Immature natural killer cell (primary cell): Measurements from ENCODE around the gene PNPLA3. TPM values are rescaled to one million over a fixed set of nuclear protein-coding genes. Genes with fewer than 3 reads are reported as not detected.

Source experiments
- DNase-seq, 3 donors: peaks; one replicate each; pipeline ENCODE4 v3.0.0; 2022; ENCODE audit warnings: mixed read lengths in 1 of 3
- H3K27ac Mint-ChIP-seq, 6 donors: one replicate each; pipeline ENCODE4 v1.8.0; 2020; ENCODE audit warnings: mixed read lengths in 6 of 6, mild to moderate bottlenecking in 5 of 6, inconsistent platforms in 4 of 6, moderate library complexity in 3 of 6
- H3K27me3 Mint-ChIP-seq, 3 donors: one replicate each; pipeline ENCODE4 v1.8.0; 2020 to 2021; ENCODE audit warnings: low read depth in 3 of 3, mild to moderate bottlenecking in 3 of 3, mixed read lengths in 3 of 3, moderate library complexity in 3 of 3, inconsistent platforms in 1 of 3
- H3K36me3 Mint-ChIP-seq, 3 donors: one replicate each; pipeline ENCODE4 v1.8.0; 2020; ENCODE audit warnings: mixed read lengths in 3 of 3, inconsistent platforms in 2 of 3, mild to moderate bottlenecking in 2 of 3
- H3K4me1 Mint-ChIP-seq, 2 donors: one replicate each; pipeline ENCODE4 v1.8.0; 2020; ENCODE audit warnings: inconsistent platforms in 2 of 2, mild to moderate bottlenecking in 2 of 2, mixed read lengths in 2 of 2, moderate library complexity in 1 of 2
- H3K4me3 Mint-ChIP-seq, 5 donors: one replicate each; pipeline ENCODE4 v1.8.0; 2020; ENCODE audit warnings: mild to moderate bottlenecking in 5 of 5, mixed read lengths in 5 of 5, inconsistent platforms in 3 of 5, moderate library complexity in 3 of 5
- H3K9me3 Mint-ChIP-seq, 6 donors: one replicate each; pipeline ENCODE4 v1.8.0; 2020; ENCODE audit warnings: mild to moderate bottlenecking in 6 of 6, mixed read lengths in 6 of 6, inconsistent platforms in 4 of 6, moderate library complexity in 3 of 6
- polyA plus RNA-seq, 3 donors: library from polyadenylated mRNA; unstranded; fragments of 300-500 nt; fragmentation: Illumina TruSeq; gene quantifications; one replicate each; pipeline ENCODE4 v1.2.3, GENCODE V29; 2021

PNPLA3 gene
- polyA plus RNA-seq, 3 donors from 2014 or later, result not detected

GRCh38 chr22:43884600-43885318 lies 38.8 kb upstream of the PNPLA3 start:
- peak in 2 of 3 donors; percentile 12 to 27 for DNase-seq
- Mint-ChIP-seq H3K9me3 (no peaks in the 10 kb centered on the region), H3K36me3 (no peaks in the 10 kb centered on the region), H3K27me3 (peaks cover 2 to 9% (median 3%) of the 10 kb centered on the region in 3 donors), H3K4me1 (peaks cover 6 to 9% of the 10 kb centered on the region in 2 donors), H3K27ac (no peak overlapping the region), H3K4me3 (peak overlapping the region in 2 of 5 donors; percentile 0 to 26)

GRCh38 chr22:43885319-43885671 lies 38.3 kb upstream of the PNPLA3 start:
- DNase-seq, result no peak
- H3K4me1 Mint-ChIP-seq, result peaks cover 6 to 9% of the 10 kb centered on the region in 2 donors

GRCh38 chr22:43885786-43886185 lies 37.8 kb upstream of the PNPLA3 start:
- Mint-ChIP-seq H3K4me3 (peak overlapping the region in 1 of 5 donors; percentile 48), H3K27ac (no peak overlapping the region), H3K9me3 (no peaks in the 10 kb centered on the region), H3K4me1 (peaks cover 6 to 9% of the 10 kb centered on the region in 2 donors), H3K36me3 (no peaks in the 10 kb centered on the region), H3K27me3 (peaks cover 3 to 9% (median 7%) of the 10 kb centered on the region in 3 donors)
- DNase-seq, result no peak

More at GRCh38 chr22:43885319-43885671, 38.3 kb upstream of the PNPLA3 start:
- H3K36me3 Mint-ChIP-seq, result no peaks in the 10 kb centered on the region
- no peak overlapping the region for H3K27ac Mint-ChIP-seq
- H3K27me3 Mint-ChIP-seq, result peaks cover 3 to 9% (median 5%) of the 10 kb centered on the region in 3 donors
- no peaks in the 10 kb centered on the region for H3K9me3 Mint-ChIP-seq
- H3K4me3 Mint-ChIP-seq, result peak overlapping the region in 2 of 5 donors; percentile 14 to 48

- no peaks in the 10 kb centered on the region for H3K36me3 Mint-ChIP-seq
- no peak for DNase-seq
- H3K4me3 Mint-ChIP-seq, result no peak overlapping the region
- peaks cover 6 to 9% of the 10 kb centered on the region in 2 donors for H3K4me1 Mint-ChIP-seq
- H3K27ac Mint-ChIP-seq, result no peak overlapping the region
- peaks cover 3 to 9% (median 7%) of the 10 kb centered on the region in 3 donors for H3K27me3 Mint-ChIP-seq
- no peaks in the 10 kb centered on the region for H3K9me3 Mint-ChIP-seq
Observed at GRCh38 chr22:43886231-43886630, 37.4 kb upstream of the PNPLA3 start.

GRCh38 chr22:43887391-43887790 lies 36.2 kb upstream of the PNPLA3 start:
- H3K4me3 Mint-ChIP-seq, result no peak overlapping the region
- peaks cover 6 to 9% of the 10 kb centered on the region in 2 donors for H3K4me1 Mint-ChIP-seq
- no peak for DNase-seq
- no peak overlapping the region for H3K27ac Mint-ChIP-seq
- H3K36me3 Mint-ChIP-seq, result no peaks in the 10 kb centered on the region
- H3K9me3 Mint-ChIP-seq, result no peaks in the 10 kb centered on the region
- H3K27me3 Mint-ChIP-seq, result peaks cover 3 to 9% (median 8%) of the 10 kb centered on the region in 3 donors

GRCh38 chr22:43888740-43889139 lies 34.9 kb upstream of the PNPLA3 start:
- Mint-ChIP-seq H3K36me3 (no peaks in the 10 kb centered on the region), H3K27ac (no peak overlapping the region), H3K9me3 (no peaks in the 10 kb centered on the region), H3K4me3 (no peak overlapping the region), H3K27me3 (peaks cover 3 to 11% (median 10%) of the 10 kb centered on the region in 3 donors), H3K4me1 (peaks cover 4 to 9% of the 10 kb centered on the region in 2 donors)
- no peak for DNase-seq

- Mint-ChIP-seq H3K36me3 (no peaks in the 10 kb centered on the region), H3K27ac (no peak overlapping the region), H3K4me3 (no peak overlapping the region), H3K4me1 (peaks cover 4 to 5% of the 10 kb centered on the region in 2 donors), H3K9me3 (no peaks in the 10 kb centered on the region), H3K27me3 (peaks cover 3 to 11% (median 10%) of the 10 kb centered on the region in 3 donors)
- no peak for DNase-seq
Observed at GRCh38 chr22:43889201-43889859, 34.3 kb upstream of the PNPLA3 start.

GRCh38 chr22:43889860-43890253 lies 33.7 kb upstream of the PNPLA3 start:
- H3K4me1 Mint-ChIP-seq, result peaks cover 0 to under 1% of the 10 kb centered on the region in 2 donors
- H3K27me3 Mint-ChIP-seq, result peaks cover 3 to 11% (median 8%) of the 10 kb centered on the region in 3 donors
- no peak overlapping the region for H3K27ac Mint-ChIP-seq
- DNase-seq, result no peak
- H3K36me3 Mint-ChIP-seq, result no peaks in the 10 kb centered on the region
- H3K4me3 Mint-ChIP-seq, result no peak overlapping the region
- H3K9me3 Mint-ChIP-seq, result no peaks in the 10 kb centered on the region

- Mint-ChIP-seq H3K4me3 (no peak overlapping the region), H3K27ac (no peak overlapping the region), H3K9me3 (no peaks in the 10 kb centered on the region), H3K36me3 (no peaks in the 10 kb centered on the region), H3K27me3 (peaks cover 1 to 11% (median 8%) of the 10 kb centered on the region in 3 donors), H3K4me1 (no peaks in the 10 kb centered on the region)
- DNase-seq, result no peak
Observed at GRCh38 chr22:43890901-43891331, 32.7 kb upstream of the PNPLA3 start.

GRCh38 chr22:43891360-43892182 lies 32.0 kb upstream of the PNPLA3 start, which contains the start of gene PNPLA5:
Gene PNPLA5 (minus strand): TSS chr22:43892013. CDS start chr22:43891880, 133 bp downstream.
- Mint-ChIP-seq H3K4me1 (no peaks in the 10 kb centered on the region), H3K27me3 (peaks cover 1 to 10% (median 8%) of the 10 kb centered on the region in 3 donors), H3K4me3 (no peak within 1 kb of the TSS), H3K36me3 (no peaks in the 10 kb centered on the region), H3K27ac (no peak within 1 kb of the TSS), H3K9me3 (no peaks in the 10 kb centered on the region)
- DNase-seq, result no peak

- H3K27me3 Mint-ChIP-seq, result peaks cover 3 to 10% (median 8%) of the 10 kb centered on the region in 3 donors
- no peaks in the 10 kb centered on the region for H3K9me3 Mint-ChIP-seq
- no peak for DNase-seq
- H3K36me3 Mint-ChIP-seq, result no peaks in the 10 kb centered on the region
- no peaks in the 10 kb centered on the region for H3K4me1 Mint-ChIP-seq
- H3K27ac Mint-ChIP-seq, result no peak overlapping the region
- no peak overlapping the region for H3K4me3 Mint-ChIP-seq
Observed at GRCh38 chr22:43892183-43892894, 31.3 kb upstream of the PNPLA3 start.

GRCh38 chr22:43893266-43893665 lies 30.3 kb upstream of the PNPLA3 start:
- DNase-seq, result no peak
- Mint-ChIP-seq H3K27me3 (peaks cover 3 to 13% (median 12%) of the 10 kb centered on the region in 3 donors), H3K36me3 (no peaks in the 10 kb centered on the region), H3K27ac (no peak overlapping the region), H3K4me1 (no peaks in the 10 kb centered on the region), H3K4me3 (no peak overlapping the region), H3K9me3 (no peaks in the 10 kb centered on the region)

- Mint-ChIP-seq H3K27ac (no peak overlapping the region), H3K9me3 (no peaks in the 10 kb centered on the region), H3K36me3 (no peaks in the 10 kb centered on the region), H3K27me3 (peaks cover 2 to 14% (median 11%) of the 10 kb centered on the region in 3 donors), H3K4me3 (no peak overlapping the region), H3K4me1 (no peaks in the 10 kb centered on the region)
- DNase-seq, result no peak
Observed at GRCh38 chr22:43894122-43894521, 29.5 kb upstream of the PNPLA3 start.
